Endothelial cell of umbilical vein (primary cell): ENCODE results near the gene TRIM29. TPM values are rescaled to one million over a fixed set of nuclear protein-coding genes. Genes with fewer than 3 reads are reported as not detected.

ENCODE experiments used
- BruUV-seq: library from RNA; stranded (reverse); fragments of 400-500 nt; replicated peaks from 2 replicates; lab custom pipeline; 2021; lab: Mats Ljungman, UMichigan
- CTCF ChIA-PET: fragments of 300-600, 350-600 bp; sonication (Branson Sonifier 250); formaldehyde crosslinking; loops from one replicate; lab custom pipeline; 2021; ENCODE audit warnings: antibody characterized with exemption, inconsistent platforms; lab: Charles Lee
- POLR2A ChIA-PET: fragments of 300-600, 350-600 bp; sonication (Branson Sonifier 250); formaldehyde crosslinking; loops from one replicate; lab custom pipeline; 2021; ENCODE audit warnings: antibody characterized with exemption, inconsistent platforms; lab: Charles Lee
- DNase-seq: peaks from one replicate; pipeline ENCODE4 v3.0.0-alpha.2; 2011; ENCODE audit warnings: low read depth, low spot score
- FAIRE-seq: peaks from 2 replicates; lab custom pipeline; 2011; peaks lifted over from hg19 to GRCh38; lab: Jason Lieb, UNC
- H2AFZ ChIP-seq: 2 replicates; pipeline ENCODE4 v1.6.0; 2012; ENCODE audit warnings: low read depth, low read length, control low read depth, inconsistent platforms
- H3K27ac ChIP-seq: 2 replicates; pipeline ENCODE4 v1.5.1; 2011; ENCODE audit warnings: low read depth, mild to moderate bottlenecking, control low read depth, low read length, moderate library complexity; ENCODE audit not compliant: insufficient read depth
- H3K27me3 ChIP-seq, 2 experiments: 2 replicates each; pipeline versions ENCODE4 v1.6.0 to v1.6.1; 2011; ENCODE audit warnings: low read length in 2 of 2, mixed read lengths in 1 of 2; ENCODE audit not compliant: control insufficient read depth in 2 of 2, insufficient read depth in 2 of 2
- H3K36me3 ChIP-seq, 2 experiments: 2 replicates in 1 of 2; 3 replicates in 1 of 2; pipeline ENCODE4 v1.5.1; 2011; ENCODE audit warnings: low read length in 2 of 2, mild to moderate bottlenecking in 1 of 2, moderate library complexity in 1 of 2; ENCODE audit not compliant: control insufficient read depth in 2 of 2, insufficient read depth in 2 of 2; ENCODE audit errors: extremely low read depth in 1 of 2
- H3K4me1 ChIP-seq: 3 replicates; pipeline ENCODE4 v1.5.1; 2011; ENCODE audit warnings: mild to moderate bottlenecking, low read length; ENCODE audit not compliant: control insufficient read depth, insufficient read depth; ENCODE audit errors: extremely low read depth
- H3K4me2 ChIP-seq: 2 replicates; pipeline ENCODE4 v1.6.1; 2011; ENCODE audit warnings: low read length, control low read depth, mixed read lengths; ENCODE audit not compliant: insufficient read depth
- H3K4me3 ChIP-seq, 3 experiments: fragments of 200-600 bp in 1 of 3; sonication (generic), shearing (Covaris generic) in 1 of 3; replicated peaks in 1 of 3; 2 replicates each; pipeline ENCODE4 v1.5.1; 2011 to 2016; ENCODE audit warnings: control low read depth in 3 of 3, low read length in 3 of 3, mild to moderate bottlenecking in 2 of 3, inconsistent platforms in 1 of 3, low read depth in 1 of 3, moderate library complexity in 1 of 3; ENCODE audit not compliant: insufficient read depth in 1 of 3
- H3K79me2 ChIP-seq: 2 replicates; pipeline ENCODE4 v1.6.0; 2012; ENCODE audit warnings: low read length, inconsistent platforms; ENCODE audit not compliant: control insufficient read depth, insufficient read depth
- H3K9ac ChIP-seq: replicated peaks from 2 replicates; pipeline ENCODE3; 2011; ENCODE audit warnings: low read length, control low read depth; ENCODE audit not compliant: insufficient read depth; ENCODE audit errors: extremely low read depth
- H3K9me1 ChIP-seq: replicated peaks from 3 replicates; pipeline ENCODE4 v1.6.0; 2011; ENCODE audit warnings: mild to moderate bottlenecking, low read length; ENCODE audit not compliant: control insufficient read depth, insufficient read depth; ENCODE audit errors: extremely low read depth
- H3K9me3 ChIP-seq: replicated peaks from 2 replicates; pipeline ENCODE4 v1.5.1; 2012; ENCODE audit warnings: low read length, inconsistent platforms; ENCODE audit not compliant: control insufficient read depth, insufficient read depth
- H4K20me1 ChIP-seq: replicated peaks from 2 replicates; pipeline ENCODE3; 2011; ENCODE audit warnings: mild to moderate bottlenecking, low read length; ENCODE audit not compliant: control insufficient read depth, insufficient read depth; ENCODE audit errors: extremely low read depth
- EZH2 ChIP-seq: IDR thresholded peaks from 2 replicates; pipeline ENCODE4 v1.6.1; 2012; ENCODE audit warnings: borderline replicate concordance, low read depth, mild to moderate bottlenecking, moderate library complexity, low read length, inconsistent platforms; ENCODE audit not compliant: severe bottlenecking
- FOS ChIP-seq: IDR thresholded peaks from 2 replicates; pipeline ENCODE4 v1.6.1; 2011; ENCODE audit warnings: mild to moderate bottlenecking, low read length, moderate library complexity, borderline replicate concordance; ENCODE audit not compliant: insufficient read depth
- GATA2 ChIP-seq: IDR thresholded peaks from 2 replicates; pipeline ENCODE4 v1.7.0; 2011; ENCODE audit warnings: low read depth, mild to moderate bottlenecking, moderate library complexity, mixed read lengths, low read length; ENCODE audit not compliant: insufficient read length, insufficient read depth
- JUN ChIP-seq: IDR thresholded peaks from 2 replicates; pipeline ENCODE4 v1.6.1; 2011; ENCODE audit warnings: borderline replicate concordance, low read depth; ENCODE audit not compliant: insufficient read length, insufficient read depth
- MAX ChIP-seq: IDR thresholded peaks from 2 replicates; pipeline ENCODE4 v1.6.1; 2011; ENCODE audit not compliant: insufficient read depth, insufficient read length
- MYC ChIP-seq: IDR thresholded peaks from one replicate; pipeline ENCODE4 v1.6.1; 2011; ENCODE audit warnings: mild to moderate bottlenecking, low read depth, low read length
- POLR2AphosphoS5 ChIP-seq: IDR thresholded peaks from 2 replicates; pipeline ENCODE4 v1.6.1; 2012; ENCODE audit warnings: low read depth, mild to moderate bottlenecking, control low read depth, low read length, moderate library complexity; ENCODE audit not compliant: insufficient read depth
- dilution Hi-C: fragments of 300-500 bp; cut with MboI; formaldehyde crosslinking; loops from one replicate; pipeline ENCODE4 v1.15.0; 2019; ENCODE audit warnings: low sequenced_read_pairs; ENCODE audit not compliant: extremely low pct_ligation_motif_present
- intact Hi-C: fragments of 100-400 bp; cut with micrococcal nuclease; formaldehyde crosslinking; loops from one replicate; pipeline ENCODE4 v1.10.0; 2022
- polyA plus RNA-seq, 4 experiments: library from polyadenylated mRNA; depleted of rRNA in 3 of 4; stranded (reverse) in 3 of 4; unstranded in 1 of 4; fragments of >200 nt; gene quantifications; 2 replicates each; pipeline versions ENCODE4 v1.2.1 to v1.2.3, GENCODE V29; 2011 to 2012; ENCODE audit warnings: missing spikeins in 1 of 4
- total RNA-seq: library from RNA; stranded (reverse); gene quantifications from 2 replicates; pipeline ENCODE4 v1.2.3, GENCODE V29; 2021

TRIM29 gene
- total and polyA plus RNA-seq, 2 donors (not counting 3 experiments of a cell fraction or from before 2014, with no cell fraction given): not detected

GRCh38 chr11:120132645-120133185 lies 5.2 kb downstream of the TRIM29 start:
- Histone ChIP-seq H3K4me1 (no peaks in the 10 kb centered on the region), H3K9me1 (no peaks in the 10 kb centered on the region), H3K79me2 (no peaks in the 10 kb centered on the region), H3K4me2 (no peak overlapping the region), H3K9me3 (no peaks in the 10 kb centered on the region), H3K4me3 (no peak overlapping the region), H3K27me3 (no peaks in the 10 kb centered on the region), H3K27ac (no peak overlapping the region), H3K36me3 (no peaks in the 10 kb centered on the region), H3K9ac (no peak overlapping the region), H4K20me1 (no peaks in the 10 kb centered on the region), H2AFZ (no peak overlapping the region)
- CTCF ChIA-PET: no interaction called here
- no peak for FAIRE-seq
- dilution Hi-C loops (no loop called here), intact Hi-C loops (no loop called here)
- BruUV-seq: no TSS peak
- TF ChIP-seq FOS: no peak
- TF ChIP-seq MAX: no peak
- no peak for TF ChIP-seq JUN
- no peak for DNase-seq
- POLR2A ChIA-PET: no interaction called here

- no peaks in the 10 kb centered on the region for H3K27me3 ChIP-seq
- no peak for FAIRE-seq
- no peaks in the 10 kb centered on the region for H3K79me2 ChIP-seq
Measured at GRCh38 chr11:120131941-120132644, 5.8 kb downstream of the TRIM29 start.

More at GRCh38 chr11:120131941-120132644, 5.8 kb downstream of the TRIM29 start:
- no TSS peak for BruUV-seq
- DNase-seq: no peak
- Histone ChIP-seq H3K36me3 (no peaks in the 10 kb centered on the region), H3K4me3 (no peak overlapping the region), H3K4me2 (no peak overlapping the region), H3K27ac (no peak overlapping the region), H3K9me3 (no peaks in the 10 kb centered on the region), H3K9me1 (no peaks in the 10 kb centered on the region), H4K20me1 (no peaks in the 10 kb centered on the region), H3K9ac (no peak overlapping the region), H3K4me1 (no peaks in the 10 kb centered on the region), H2AFZ (no peak overlapping the region)
- POLR2A ChIA-PET: no interaction called here
- dilution Hi-C loops: no loop called here
- CTCF ChIA-PET: no interaction called here
- TF ChIP-seq FOS: no peak
- no peak for TF ChIP-seq MAX
- TF ChIP-seq MYC: no peak
- no peak for TF ChIP-seq GATA2
- TF ChIP-seq JUN: no peak
- TF ChIP-seq EZH2: no peak
- TF ChIP-seq POLR2AphosphoS5: no peak
- intact Hi-C loops: no loop called here
